ENCODE results near the gene SMIM38.

The SMIM38 gene

GRCh38 chr11:69180726-69181125, 25.0 kb downstream of the SMIM38 start:
- no peak for FAIRE-seq
- TF ChIP-seq POLR2A (IDR thresholded peaks at IDR 0.05; ENCODE audit: low read depth, low read length): no peak
- no peak for DNase-seq (ENCODE audit: insufficient read length, low spot score)

GRCh38 chr11:69183613-69184012, 27.9 kb downstream of the SMIM38 start:
- TF ChIP-seq POLR2A (IDR thresholded peaks at IDR 0.05; ENCODE audit: low read depth, low read length): no peak
- DNase-seq (ENCODE audit: insufficient read length, low spot score) (no peak), FAIRE-seq (no peak)

GRCh38 chr11:69186316-69187260, 30.9 kb downstream of the SMIM38 start:
- no peak for FAIRE-seq
- DNase-seq (ENCODE audit: insufficient read length, low spot score): no peak
- TF ChIP-seq POLR2A (IDR thresholded peaks at IDR 0.05; ENCODE audit: low read depth, low read length): no peak

- FAIRE-seq (no peak), DNase-seq (ENCODE audit: insufficient read length, low spot score) (no peak)
- no peak for TF ChIP-seq POLR2A (IDR thresholded peaks at IDR 0.05; ENCODE audit: low read depth, low read length)
Observed at GRCh38 chr11:69187540-69188065, 31.9 kb downstream of the SMIM38 start.

- no peak for FAIRE-seq
- no peak for TF ChIP-seq POLR2A (IDR thresholded peaks at IDR 0.05; ENCODE audit: low read depth, low read length)
- DNase-seq (ENCODE audit: insufficient read length, low spot score): no peak
Observed at GRCh38 chr11:69189059-69189458, 33.3 kb downstream of the SMIM38 start.

- no peak for DNase-seq (ENCODE audit: insufficient read length, low spot score)
- TF ChIP-seq POLR2A (IDR thresholded peaks at IDR 0.05; ENCODE audit: low read depth, low read length): no peak
- no peak for FAIRE-seq
Observed at GRCh38 chr11:69190796-69191536, 35.2 kb downstream of the SMIM38 start.

GRCh38 chr11:69192301-69192721, 36.6 kb downstream of the SMIM38 start:
- DNase-seq (ENCODE audit: insufficient read length, low spot score): no peak
- no peak for FAIRE-seq
- TF ChIP-seq POLR2A (IDR thresholded peaks at IDR 0.05; ENCODE audit: low read depth, low read length): no peak

- no peak for DNase-seq (ENCODE audit: insufficient read length, low spot score)
- no peak for FAIRE-seq
- no peak for TF ChIP-seq POLR2A (IDR thresholded peaks at IDR 0.05; ENCODE audit: low read depth, low read length)
Observed at GRCh38 chr11:69193151-69193550, 37.4 kb downstream of the SMIM38 start.

GRCh38 chr11:69193629-69194028, 37.9 kb downstream of the SMIM38 start:
- no peak for FAIRE-seq
- no peak for DNase-seq (ENCODE audit: insufficient read length, low spot score)
- no peak for TF ChIP-seq POLR2A (IDR thresholded peaks at IDR 0.05; ENCODE audit: low read depth, low read length)

- DNase-seq (ENCODE audit: insufficient read length, low spot score) (no peak), FAIRE-seq (no peak)
- TF ChIP-seq POLR2A (IDR thresholded peaks at IDR 0.05; ENCODE audit: low read depth, low read length): no peak
Observed at GRCh38 chr11:69194396-69194795, 38.7 kb downstream of the SMIM38 start.

GRCh38 chr11:69194956-69195355, 39.2 kb downstream of the SMIM38 start:
- FAIRE-seq: no peak
- TF ChIP-seq POLR2A (IDR thresholded peaks at IDR 0.05; ENCODE audit: low read depth, low read length): no peak
- no peak for DNase-seq (ENCODE audit: insufficient read length, low spot score)

GRCh38 chr11:69195824-69196782, 40.4 kb downstream of the SMIM38 start:
- DNase-seq (ENCODE audit: insufficient read length, low spot score) (no peak), FAIRE-seq (no peak)
- no peak for TF ChIP-seq POLR2A (IDR thresholded peaks at IDR 0.05; ENCODE audit: low read depth, low read length)

GRCh38 chr11:69196783-69197169, 41.0 kb downstream of the SMIM38 start:
- no peak for DNase-seq (ENCODE audit: insufficient read length, low spot score)
- TF ChIP-seq POLR2A (IDR thresholded peaks at IDR 0.05; ENCODE audit: low read depth, low read length): no peak
- FAIRE-seq: no peak
